ENCODE measurements around the gene NADK2.

DNA sequence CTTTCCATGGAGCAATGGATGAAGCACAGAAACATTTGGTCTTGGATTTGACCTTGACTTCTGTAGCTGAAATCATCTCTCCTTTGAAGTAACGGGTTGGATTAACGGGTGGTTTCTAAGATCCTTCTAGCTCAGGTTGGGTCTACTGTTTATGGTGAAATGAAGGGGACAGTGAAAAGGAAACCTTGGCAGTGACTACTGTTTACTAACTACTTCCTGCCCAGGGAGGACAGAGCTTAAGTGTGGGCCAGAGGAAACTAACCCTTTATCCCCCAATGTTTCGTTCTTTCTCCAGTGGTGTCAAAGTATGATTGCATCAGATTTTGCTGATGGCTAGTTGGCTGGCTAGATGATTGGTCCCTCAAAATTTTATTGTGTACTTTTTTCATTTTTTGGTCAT, 67.6 kb downstream of the NADK2 start:
- TF ChIP-seq, protein P1, sequence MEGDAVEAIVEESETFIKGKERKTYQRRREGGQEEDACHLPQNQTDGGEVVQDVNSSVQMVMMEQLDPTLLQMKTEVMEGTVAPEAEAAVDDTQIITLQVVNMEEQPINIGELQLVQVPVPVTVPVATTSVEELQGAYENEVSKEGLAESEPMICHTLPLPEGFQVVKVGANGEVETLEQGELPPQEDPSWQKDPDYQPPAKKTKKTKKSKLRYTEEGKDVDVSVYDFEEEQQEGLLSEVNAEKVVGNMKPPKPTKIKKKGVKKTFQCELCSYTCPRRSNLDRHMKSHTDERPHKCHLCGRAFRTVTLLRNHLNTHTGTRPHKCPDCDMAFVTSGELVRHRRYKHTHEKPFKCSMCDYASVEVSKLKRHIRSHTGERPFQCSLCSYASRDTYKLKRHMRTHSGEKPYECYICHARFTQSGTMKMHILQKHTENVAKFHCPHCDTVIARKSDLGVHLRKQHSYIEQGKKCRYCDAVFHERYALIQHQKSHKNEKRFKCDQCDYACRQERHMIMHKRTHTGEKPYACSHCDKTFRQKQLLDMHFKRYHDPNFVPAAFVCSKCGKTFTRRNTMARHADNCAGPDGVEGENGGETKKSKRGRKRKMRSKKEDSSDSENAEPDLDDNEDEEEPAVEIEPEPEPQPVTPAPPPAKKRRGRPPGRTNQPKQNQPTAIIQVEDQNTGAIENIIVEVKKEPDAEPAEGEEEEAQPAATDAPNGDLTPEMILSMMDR (IDR thresholded peaks at IDR 0.05; ENCODE audit: low read length): no peak
- TF ChIP-seq EZH2 (optimal IDR thresholded peaks at IDR 0.05; ENCODE audit: low read depth, low read length): no peak
- TF ChIP-seq EZH2phosphoT487 (IDR thresholded peaks at IDR 0.05; ENCODE audit: low read length): no peak

Measured in MM.1S (cell line).